HEK293T (cell line): Measurements from ENCODE around the gene NKG7.

Source experiments
- ARNT ChIP-seq: fragments of 450-650 bp; IDR thresholded peaks from 2 replicates; pipeline ENCODE4 v1.6.1; 2017; ENCODE audit warnings: mild to moderate bottlenecking
- BHLHE40 ChIP-seq: fragments of 450-650 bp; IDR thresholded peaks from 2 replicates; pipeline ENCODE4 v1.6.1; 2016; ENCODE audit warnings: mild to moderate bottlenecking, moderate library complexity, borderline replicate concordance
- ELF4 ChIP-seq: fragments of 450-650 bp; IDR thresholded peaks from 2 replicates; pipeline ENCODE4 v1.6.1; 2017; ENCODE audit warnings: antibody characterized with exemption
- FOXA1 ChIP-seq: fragments of 450-650 bp; IDR thresholded peaks from 2 replicates; pipeline ENCODE4 v1.6.1; 2016; ENCODE audit warnings: mild to moderate bottlenecking
- FOXM1 ChIP-seq: fragments of 450-650 bp; IDR thresholded peaks from 2 replicates; pipeline ENCODE4 v1.6.1; 2017; ENCODE audit warnings: mild to moderate bottlenecking, borderline replicate concordance
- HDGF ChIP-seq: fragments of 450-650 bp; IDR thresholded peaks from 2 replicates; pipeline ENCODE4 v1.6.1; 2017; ENCODE audit warnings: antibody characterized with exemption, borderline replicate concordance
- LEF1 ChIP-seq: fragments of 450-650 bp; IDR thresholded peaks from 2 replicates; pipeline ENCODE4 v1.6.1; 2017; ENCODE audit warnings: mild to moderate bottlenecking, borderline replicate concordance
- NFRKB ChIP-seq: fragments of 450-650 bp; IDR thresholded peaks from 2 replicates; pipeline ENCODE4 v1.6.1; 2016; ENCODE audit warnings: mild to moderate bottlenecking, moderate library complexity
- SP1 ChIP-seq: fragments of 450-650 bp; IDR thresholded peaks from 2 replicates; pipeline ENCODE4 v1.6.1; 2017
- SUZ12 ChIP-seq: fragments of 450-650 bp; IDR thresholded peaks from 2 replicates; pipeline ENCODE4 v1.6.1; 2016; ENCODE audit warnings: mild to moderate bottlenecking
- TARDBP ChIP-seq: fragments of 450-650 bp; IDR thresholded peaks from 2 replicates; pipeline ENCODE4 v1.6.1; 2016
- TF ChIP-seq, protein P1 (sequence below): fragments of 450-650 bp; IDR thresholded peaks from 2 replicates; pipeline ENCODE4 v1.6.1; 2016

DNA sequence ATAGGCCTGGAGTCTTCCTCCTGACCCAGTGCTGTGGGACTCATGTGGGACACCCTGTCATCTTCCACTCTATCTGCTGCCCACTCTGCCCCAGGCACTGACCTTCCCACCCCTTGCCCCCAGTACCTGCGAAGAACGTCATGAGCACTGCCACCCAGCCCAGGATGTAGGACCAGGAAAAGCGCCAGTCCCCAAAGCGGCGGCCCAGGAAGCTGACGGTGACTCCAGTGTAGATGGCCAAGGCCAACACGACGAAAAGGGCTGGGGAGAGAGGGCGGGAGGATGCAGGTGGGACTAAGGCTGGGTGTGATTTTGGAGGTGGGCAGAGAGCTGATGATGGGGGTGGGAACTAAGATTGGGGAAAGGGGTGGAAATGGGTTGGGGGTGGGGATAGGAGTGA lies 7.9 kb upstream of the NKG7 start:
- TF ChIP-seq SP1 (no peak), ELF4 (no peak), LEF1 (no peak), SUZ12 (no peak), BHLHE40 (no peak), FOXM1 (no peak), NFRKB (no peak), FOXA1 (no peak), HDGF (no peak), ARNT (no peak), TARDBP (no peak)
- TF ChIP-seq, protein P1, sequence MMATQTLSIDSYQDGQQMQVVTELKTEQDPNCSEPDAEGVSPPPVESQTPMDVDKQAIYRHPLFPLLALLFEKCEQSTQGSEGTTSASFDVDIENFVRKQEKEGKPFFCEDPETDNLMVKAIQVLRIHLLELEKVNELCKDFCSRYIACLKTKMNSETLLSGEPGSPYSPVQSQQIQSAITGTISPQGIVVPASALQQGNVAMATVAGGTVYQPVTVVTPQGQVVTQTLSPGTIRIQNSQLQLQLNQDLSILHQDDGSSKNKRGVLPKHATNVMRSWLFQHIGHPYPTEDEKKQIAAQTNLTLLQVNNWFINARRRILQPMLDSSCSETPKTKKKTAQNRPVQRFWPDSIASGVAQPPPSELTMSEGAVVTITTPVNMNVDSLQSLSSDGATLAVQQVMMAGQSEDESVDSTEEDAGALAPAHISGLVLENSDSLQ: no peak
